Stimulated activated naive CD8-positive, alpha-beta T cell treated with anti-CD3 and anti-CD28 coated beads, Interleukin-15, Interleukin-2, amounts not matched to agents 100 ng/mL and 50 ng/mL, for 24 hours (primary cell): Measurements from ENCODE around the gene PIP5K1B.
"Not testable (repeated sequence)": the region's sequence is repeated elsewhere in the genome, so short reads cannot be mapped to it uniquely, and the experiment has no call there.

Experiments used
- H3K27ac Mint-ChIP-seq: one replicate; pipeline ENCODE4 v1.8.0; 2021; ENCODE audit warnings: mild to moderate bottlenecking, mixed read lengths
- H3K27me3 Mint-ChIP-seq: one replicate; pipeline ENCODE4 v1.8.0; 2021; ENCODE audit warnings: mixed read lengths
- H3K36me3 Mint-ChIP-seq: one replicate; pipeline ENCODE4 v1.8.0; 2021; ENCODE audit warnings: low read depth, mixed read lengths
- H3K4me1 Mint-ChIP-seq: one replicate; pipeline ENCODE4 v1.8.0; 2021; ENCODE audit warnings: low read depth, mixed read lengths
- H3K4me3 Mint-ChIP-seq: one replicate; pipeline ENCODE4 v1.8.0; 2021; ENCODE audit warnings: mild to moderate bottlenecking, mixed read lengths
- H3K9me3 Mint-ChIP-seq: one replicate; pipeline ENCODE4 v1.8.0; 2021; ENCODE audit warnings: mixed read lengths

The PIP5K1B gene

DNA sequence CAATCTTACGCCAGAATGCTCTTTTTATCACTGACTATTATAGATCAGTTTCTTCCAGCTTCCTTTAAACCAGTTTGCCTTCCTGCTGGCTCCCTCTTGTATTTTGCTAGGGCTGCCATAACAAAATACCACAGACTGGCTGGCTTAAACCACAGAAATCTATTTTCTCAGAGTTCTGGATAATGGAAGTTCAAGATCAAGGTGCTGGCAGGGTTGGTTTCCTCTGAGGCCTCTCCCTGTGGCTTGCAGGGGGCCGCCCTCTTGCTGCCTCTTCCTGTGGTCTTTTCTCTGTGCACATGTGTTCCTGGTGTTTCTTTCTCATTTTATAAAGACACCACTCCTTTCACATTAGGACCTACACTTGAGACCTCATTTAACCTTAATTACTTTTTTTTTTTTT is 323.7 kb downstream of the PIP5K1B start:
- Mint-ChIP-seq H3K27ac (peak overlapping the region; percentile 61), H3K4me3 (no peak overlapping the region), H3K9me3 (no peaks in the 10 kb centered on the region), H3K27me3 (no peaks in the 10 kb centered on the region), H3K4me1 (peaks cover 39% of the 10 kb centered on the region), H3K36me3 (no peaks in the 10 kb centered on the region)

- no peak overlapping the region for H3K4me3 Mint-ChIP-seq
- peaks cover 39% of the 10 kb centered on the region for H3K4me1 Mint-ChIP-seq
- no peak overlapping the region for H3K27ac Mint-ChIP-seq
- H3K27me3 Mint-ChIP-seq: no peaks in the 10 kb centered on the region
- no peaks in the 10 kb centered on the region for H3K36me3 Mint-ChIP-seq
- H3K9me3 Mint-ChIP-seq: no peaks in the 10 kb centered on the region
Measured at GRCh38 chr9:69029535-69029934, 324.5 kb downstream of the PIP5K1B start.

DNA sequence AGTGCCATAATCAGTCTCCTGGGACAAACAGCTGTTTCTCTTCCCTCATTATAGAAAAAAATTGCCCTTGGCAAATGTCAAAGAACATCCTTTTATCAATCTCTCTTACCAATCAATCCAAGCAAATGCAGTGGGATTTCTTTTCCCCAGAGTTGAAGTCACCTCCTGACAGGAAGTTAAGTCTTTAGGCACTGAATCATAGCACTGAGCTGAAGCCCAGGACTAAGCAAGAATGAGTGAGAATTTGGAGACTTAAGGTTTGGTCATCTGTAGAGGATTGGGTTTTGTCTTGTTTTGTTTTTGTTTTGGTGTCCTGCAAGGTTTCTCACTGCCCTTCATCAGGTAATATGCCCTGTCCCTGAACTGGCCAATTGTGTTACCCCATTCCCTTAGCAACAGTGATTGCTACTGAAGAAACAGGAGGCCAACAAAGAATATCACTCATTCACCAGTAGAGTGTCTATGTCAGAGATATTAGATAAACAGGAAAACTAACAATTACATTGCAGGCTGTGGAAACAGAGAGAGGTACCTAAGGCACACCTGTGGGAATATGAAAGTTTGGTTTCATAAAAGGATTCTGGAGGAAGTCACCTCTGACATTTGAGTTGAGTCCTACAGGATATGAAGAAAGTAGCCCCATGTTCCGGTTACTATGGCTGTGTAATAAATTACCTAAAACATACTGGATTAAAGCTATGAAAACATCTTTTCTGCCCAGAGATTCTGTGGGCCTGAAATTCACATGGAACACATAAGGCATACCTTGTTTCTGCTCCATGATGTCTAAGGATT is 326.0 kb downstream of the PIP5K1B start:
- H3K4me3 Mint-ChIP-seq: no peak overlapping the region
- no peaks in the 10 kb centered on the region for H3K9me3 Mint-ChIP-seq
- no peaks in the 10 kb centered on the region for H3K27me3 Mint-ChIP-seq
- H3K4me1 Mint-ChIP-seq: peaks cover 43% of the 10 kb centered on the region
- H3K27ac Mint-ChIP-seq: no peak overlapping the region
- no peaks in the 10 kb centered on the region for H3K36me3 Mint-ChIP-seq

- no peaks in the 10 kb centered on the region for H3K9me3 Mint-ChIP-seq
- no peak overlapping the region for H3K27ac Mint-ChIP-seq
- no peak overlapping the region for H3K4me3 Mint-ChIP-seq
Measured at GRCh38 chr9:69034071-69034470, 329.0 kb downstream of the PIP5K1B start.

GRCh38 chr9:69035438-69036308 is 330.6 kb downstream of the PIP5K1B start, which contains the start of gene FXN:
TSS of gene FXN (plus strand) at chr9:69035752. CDS start at chr9:69035783, 31 bp downstream.
- Mint-ChIP-seq H3K4me3 (peak within 1 kb of the TSS; percentile 98), H3K27me3 (no peaks in the 10 kb centered on the region), H3K9me3 (no peaks in the 10 kb centered on the region), H3K27ac (peak within 1 kb of the TSS; percentile 95), H3K4me1 (peaks cover 26% of the 10 kb centered on the region), H3K36me3 (peaks cover 10% of the 10 kb centered on the region)

More at GRCh38 chr9:69034071-69034470, 329.0 kb downstream of the PIP5K1B start:
- Mint-ChIP-seq H3K36me3 (peaks cover 5% of the 10 kb centered on the region), H3K4me1 (peaks cover 41% of the 10 kb centered on the region), H3K27me3 (no peaks in the 10 kb centered on the region)

- Mint-ChIP-seq H3K9me3 (no peaks in the 10 kb centered on the region), H3K36me3 (peaks cover 10% of the 10 kb centered on the region), H3K4me3 (peak overlapping the region; percentile 98), H3K4me1 (peaks cover 21% of the 10 kb centered on the region), H3K27me3 (no peaks in the 10 kb centered on the region), H3K27ac (peak overlapping the region; percentile 95)
Measured at GRCh38 chr9:69036309-69036708, 331.3 kb downstream of the PIP5K1B start.

DNA sequence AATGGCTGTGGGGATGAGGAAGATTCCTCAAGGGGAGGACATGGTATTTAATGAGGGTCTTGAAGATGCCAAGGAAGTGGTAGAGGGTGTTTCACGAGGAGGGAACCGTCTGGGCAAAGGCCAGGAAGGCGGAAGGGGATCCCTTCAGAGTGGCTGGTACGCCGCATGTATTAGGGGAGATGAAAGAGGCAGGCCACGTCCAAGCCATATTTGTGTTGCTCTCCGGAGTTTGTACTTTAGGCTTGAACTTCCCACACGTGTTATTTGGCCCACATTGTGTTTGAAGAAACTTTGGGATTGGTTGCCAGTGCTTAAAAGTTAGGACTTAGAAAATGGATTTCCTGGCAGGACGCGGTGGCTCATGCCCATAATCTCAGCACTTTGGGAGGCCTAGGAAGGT is 331.8 kb downstream of the PIP5K1B start:
- peaks cover 21% of the 10 kb centered on the region for H3K4me1 Mint-ChIP-seq
- H3K4me3 Mint-ChIP-seq: peak overlapping the region; percentile 98
- peak overlapping the region; percentile 95 for H3K27ac Mint-ChIP-seq
- H3K27me3 Mint-ChIP-seq: no peaks in the 10 kb centered on the region
- no peaks in the 10 kb centered on the region for H3K9me3 Mint-ChIP-seq
- H3K36me3 Mint-ChIP-seq: peaks cover 10% of the 10 kb centered on the region

DNA sequence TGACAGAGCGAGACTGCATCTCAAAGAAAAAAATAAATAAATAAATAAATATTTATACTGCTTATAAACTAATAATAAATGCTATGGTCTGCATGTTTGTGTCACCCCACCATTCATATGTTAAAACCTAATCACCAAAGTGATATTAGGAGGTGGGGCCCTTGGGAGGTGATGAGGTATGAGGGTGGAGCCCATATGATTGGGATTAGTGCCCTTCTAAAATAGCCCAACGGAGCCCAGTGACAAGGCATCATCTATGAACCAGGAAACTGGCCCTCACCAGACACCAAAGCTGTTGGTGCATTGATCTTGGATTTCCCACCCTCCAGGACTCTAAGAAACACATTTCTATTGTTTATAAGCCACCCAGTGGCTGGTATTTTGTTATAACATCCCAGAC is 335.6 kb downstream of the PIP5K1B start:
- Mint-ChIP-seq H3K4me3 (no peak overlapping the region), H3K4me1 (peaks cover 33% of the 10 kb centered on the region), H3K36me3 (peaks cover 21% of the 10 kb centered on the region)

GRCh38 chr9:69044240-69045219 is 339.5 kb downstream of the PIP5K1B start:
- Mint-ChIP-seq H3K4me3 (peak overlapping the region; percentile 42), H3K27ac (peak overlapping the region; percentile 64), H3K9me3 (no peaks in the 10 kb centered on the region), H3K4me1 (peaks cover 18% of the 10 kb centered on the region), H3K36me3 (peaks cover 43% of the 10 kb centered on the region), H3K27me3 (no peaks in the 10 kb centered on the region)

More for the DNA sequence above, 335.6 kb downstream of the PIP5K1B start:
- Mint-ChIP-seq H3K27ac (no peak overlapping the region), H3K27me3 (no peaks in the 10 kb centered on the region), H3K9me3 (no peaks in the 10 kb centered on the region)

DNA sequence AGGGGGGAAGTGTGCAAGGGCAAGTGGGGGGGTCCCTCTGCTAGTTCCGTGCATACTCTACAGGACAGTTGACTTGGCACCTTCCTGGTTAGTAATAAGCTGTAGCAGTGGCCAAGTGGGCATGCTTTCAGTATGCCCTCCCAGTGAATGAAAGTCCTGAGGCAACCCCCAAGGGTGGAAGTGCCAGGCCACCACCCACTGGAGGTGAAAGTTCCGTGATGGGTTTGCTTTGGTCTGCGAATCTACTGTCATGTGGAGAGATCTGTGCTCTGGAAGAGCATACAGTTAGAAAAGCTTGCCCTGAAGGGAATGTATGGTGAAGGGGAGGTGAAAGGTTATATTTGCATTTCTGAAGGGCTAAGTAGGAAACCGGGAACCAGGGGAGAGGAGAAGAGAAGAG is 340.8 kb downstream of the PIP5K1B start:
- Mint-ChIP-seq H3K4me3 (no peak overlapping the region), H3K36me3 (peaks cover 46% of the 10 kb centered on the region), H3K4me1 (peaks cover 18% of the 10 kb centered on the region), H3K9me3 (no peaks in the 10 kb centered on the region), H3K27me3 (no peaks in the 10 kb centered on the region), H3K27ac (no peak overlapping the region)

GRCh38 chr9:69046723-69047122 is 341.7 kb downstream of the PIP5K1B start:
- Mint-ChIP-seq H3K4me3 (no peak overlapping the region), H3K9me3 (no peaks in the 10 kb centered on the region), H3K36me3 (peaks cover 46% of the 10 kb centered on the region), H3K4me1 (peaks cover 18% of the 10 kb centered on the region), H3K27ac (no peak overlapping the region), H3K27me3 (no peaks in the 10 kb centered on the region)

- Mint-ChIP-seq H3K4me3 (no peak overlapping the region), H3K9me3 (no peaks in the 10 kb centered on the region), H3K36me3 (peaks cover 43% of the 10 kb centered on the region), H3K4me1 (peaks cover 18% of the 10 kb centered on the region), H3K27me3 (no peaks in the 10 kb centered on the region), H3K27ac (no peak overlapping the region)
Measured at GRCh38 chr9:69047371-69047770, 342.3 kb downstream of the PIP5K1B start.

DNA sequence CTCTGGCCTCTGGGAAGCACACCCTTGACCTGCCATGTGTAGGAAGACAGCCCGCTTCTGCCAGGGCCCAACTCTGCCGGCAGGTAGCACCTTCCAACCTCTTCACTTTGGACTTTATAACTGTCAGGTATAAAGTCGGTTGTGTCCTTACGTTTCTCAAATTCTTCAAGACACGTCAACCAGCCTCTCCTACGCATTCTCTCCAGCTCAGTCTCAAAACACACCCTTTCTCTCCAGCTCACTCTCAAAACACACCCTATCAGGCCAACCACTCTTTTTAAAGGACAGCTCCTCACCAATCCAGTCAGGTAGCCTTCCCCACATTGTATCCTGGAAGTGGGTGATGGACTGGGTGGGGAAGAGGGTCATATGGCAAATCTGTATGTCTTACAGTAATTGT is 344.1 kb downstream of the PIP5K1B start:
- Mint-ChIP-seq H3K27me3 (no peaks in the 10 kb centered on the region), H3K36me3 (peaks cover 38% of the 10 kb centered on the region), H3K27ac (no peak overlapping the region), H3K4me1 (peaks cover 17% of the 10 kb centered on the region), H3K9me3 (no peaks in the 10 kb centered on the region), H3K4me3 (no peak overlapping the region)

- H3K27ac Mint-ChIP-seq, H3K4me1 Mint-ChIP-seq, H3K27me3 Mint-ChIP-seq, H3K9me3 Mint-ChIP-seq, H3K4me3 Mint-ChIP-seq: not testable (repeated sequence)
- peaks cover 40% of the 10 kb centered on the region for H3K36me3 Mint-ChIP-seq
Measured at GRCh38 chr9:69050936-69051335, 345.9 kb downstream of the PIP5K1B start.
